Endothelial cell of hepatic sinusoid (primary cell): ENCODE data around the gene CCDC144A.
"Not testable (repeated sequence)": the region's sequence is repeated elsewhere in the genome, so short reads cannot be mapped to it uniquely, and the experiment has no call there.

ENCODE experiments used
- in situ Hi-C: cut with HindIII; loops from 2 replicates; pipeline ENCODE4 v1.10.0; 2017; ENCODE audit warnings: low sequenced_read_pairs

The CCDC144A gene

GRCh38 chr17:16689731-16690281, at the start of gene CCDC144A:
Gene CCDC144A (plus strand): TSS chr17:16690241. CDS start chr17:16690401, 160 bp downstream.
- in situ Hi-C loops = not testable (repeated sequence)

DNA sequence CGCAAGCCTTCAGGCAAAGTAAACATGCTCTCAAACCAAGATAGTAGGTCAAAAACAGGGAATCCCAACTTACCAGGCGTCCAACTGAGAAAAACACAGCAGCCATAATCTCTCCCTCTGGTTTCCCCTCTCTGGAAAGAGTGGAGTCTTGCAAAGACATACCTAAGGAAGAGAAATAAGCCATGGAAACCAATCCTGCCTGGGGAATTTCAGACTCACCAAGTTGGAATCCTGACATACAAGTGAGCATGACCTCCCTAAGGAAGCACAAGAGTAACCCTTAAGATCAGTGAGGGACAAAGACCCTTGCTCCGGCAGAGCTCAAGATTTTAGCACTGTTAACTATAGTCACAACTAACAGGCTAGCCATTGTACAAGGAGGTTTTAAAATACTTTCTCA, 40.5 kb upstream of the CCDC144A start:
- in situ Hi-C loops = no loop called here

DNA sequence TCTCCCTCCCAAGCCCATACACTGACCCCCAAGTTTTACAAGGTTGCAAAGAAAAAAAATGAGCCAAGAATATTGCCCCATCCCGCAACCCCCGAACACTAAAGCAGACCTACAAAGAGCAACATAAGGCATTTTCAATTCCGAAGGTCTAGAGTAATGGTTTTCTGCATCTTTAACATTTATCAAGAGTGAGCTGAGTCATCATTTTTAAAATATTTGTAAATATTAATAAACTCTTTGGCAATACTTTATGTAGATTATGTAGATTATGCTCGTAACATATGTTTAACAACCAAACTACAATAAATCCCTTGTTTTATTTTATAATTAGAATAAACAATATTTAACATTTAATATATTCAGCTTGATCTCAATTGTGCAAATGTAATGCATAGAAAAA, 37.8 kb upstream of the CCDC144A start:
- in situ Hi-C loops = no loop called here

- in situ Hi-C loops = no loop called here
These were observed 37.1 kb upstream of the CCDC144A start for GRCh38 chr17:16652847-16653366.

GRCh38 chr17:16653367-16654041, 36.5 kb upstream of the CCDC144A start, which contains the start of gene ZNF624:
Gene ZNF624 (minus strand): TSS chr17:16653850.
- in situ Hi-C loops = no loop called here

GRCh38 chr17:16661217-16661616, 28.8 kb upstream of the CCDC144A start:
- in situ Hi-C loops = no loop called here

DNA sequence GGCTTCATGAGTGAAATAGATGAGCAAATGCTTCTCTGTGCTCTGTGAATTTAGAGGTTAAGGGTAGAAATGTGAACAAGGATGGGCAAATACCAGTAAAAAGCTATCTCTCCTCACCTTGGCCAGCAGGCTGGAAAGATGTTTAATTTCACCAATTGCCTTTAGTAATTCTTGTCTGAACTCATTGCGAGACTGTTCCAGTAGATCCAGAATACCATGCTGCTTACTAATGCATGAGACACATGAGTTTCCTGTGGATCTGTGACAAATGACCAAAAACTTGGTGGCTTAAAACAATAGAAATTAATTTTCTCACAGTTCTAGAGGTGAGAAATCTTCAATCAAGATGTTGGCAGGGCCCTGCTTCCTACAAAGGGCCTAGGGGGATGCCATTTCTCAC, 27.1 kb upstream of the CCDC144A start:
- in situ Hi-C loops = no loop called here

DNA sequence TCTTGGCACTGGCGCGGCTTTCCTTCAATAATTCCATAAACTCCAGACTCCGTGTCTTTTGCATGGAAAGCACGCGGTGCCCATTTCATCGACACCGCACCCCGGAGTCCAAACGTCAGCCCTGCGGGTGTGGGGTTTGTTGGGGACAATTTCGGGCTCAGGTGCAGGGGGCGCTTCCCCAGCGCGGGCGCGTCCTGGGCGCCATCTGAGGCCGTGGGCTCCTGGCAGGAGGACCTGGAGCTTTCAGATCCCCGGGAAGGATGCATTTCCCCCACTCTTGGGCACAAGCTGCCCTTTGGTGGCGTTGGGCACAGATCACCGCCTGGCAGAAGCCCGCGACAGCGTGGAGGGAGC, 23.5 kb upstream of the CCDC144A start:
- in situ Hi-C loops = not testable (repeated sequence)

DNA sequence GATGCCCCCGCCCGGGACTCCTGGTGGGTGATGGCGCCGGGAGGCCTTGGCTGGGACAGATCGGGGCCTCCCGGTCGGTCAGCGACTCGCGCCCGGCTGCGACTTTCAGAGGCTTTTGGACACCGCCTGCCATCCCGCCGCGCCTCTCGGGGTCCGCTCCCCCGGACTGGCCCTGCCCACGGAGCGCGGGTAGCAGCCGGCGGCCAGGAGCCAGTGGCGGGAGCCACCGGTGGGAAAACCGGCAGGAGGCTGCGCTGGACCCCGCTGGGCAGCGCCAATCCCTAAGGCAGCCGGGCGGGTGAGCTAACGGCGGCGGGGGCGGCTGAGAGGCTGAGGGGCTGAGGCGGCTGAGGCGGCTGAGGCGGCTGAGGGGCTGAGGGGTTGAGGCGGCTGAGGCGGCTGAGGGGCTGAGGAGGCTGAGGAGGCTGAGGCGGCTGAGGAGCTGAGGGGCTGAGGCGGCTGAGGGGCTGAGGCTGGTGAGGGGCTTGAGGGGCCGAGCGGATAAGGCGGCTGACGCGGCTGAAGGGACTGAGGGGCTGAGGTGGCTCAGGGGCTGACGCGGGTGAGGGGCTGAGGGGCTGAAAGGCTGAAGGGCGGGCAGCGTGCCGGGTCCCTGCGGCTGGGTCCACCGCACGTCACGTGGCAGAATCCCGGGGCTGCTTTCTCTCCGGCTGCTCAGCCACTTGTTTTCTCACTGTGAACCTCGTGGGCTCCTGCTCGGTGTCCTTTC, 23.0 kb upstream of the CCDC144A start:
- in situ Hi-C loops = not testable (repeated sequence)

DNA sequence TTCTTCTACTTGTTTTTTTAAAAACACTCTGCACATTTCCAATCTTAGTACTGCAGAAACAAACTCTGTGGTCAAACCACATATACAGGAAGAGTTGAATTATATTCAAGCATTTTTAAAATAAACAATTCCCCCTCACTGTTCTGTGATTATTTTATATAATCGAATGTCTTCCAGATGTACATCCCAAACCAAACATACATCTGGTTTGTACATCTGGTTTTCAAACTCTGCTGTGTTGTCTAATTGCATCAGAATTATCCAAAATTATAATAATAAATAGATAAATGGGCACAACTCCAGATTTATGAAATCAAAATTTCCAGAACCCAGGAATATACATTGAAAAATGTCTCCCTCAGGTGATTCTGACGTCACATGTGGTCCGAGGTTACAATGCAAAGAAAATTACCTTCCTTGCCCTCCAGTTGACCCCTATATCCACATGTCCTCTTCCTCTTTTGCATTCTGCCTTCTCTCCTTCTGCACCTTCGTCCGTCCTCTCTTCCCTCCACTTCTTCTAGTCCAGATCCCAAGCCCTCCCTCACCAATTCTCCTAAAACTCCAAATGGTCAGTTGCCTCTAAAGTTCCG, 13.3 kb upstream of the CCDC144A start:
- in situ Hi-C loops = no loop called here

DNA sequence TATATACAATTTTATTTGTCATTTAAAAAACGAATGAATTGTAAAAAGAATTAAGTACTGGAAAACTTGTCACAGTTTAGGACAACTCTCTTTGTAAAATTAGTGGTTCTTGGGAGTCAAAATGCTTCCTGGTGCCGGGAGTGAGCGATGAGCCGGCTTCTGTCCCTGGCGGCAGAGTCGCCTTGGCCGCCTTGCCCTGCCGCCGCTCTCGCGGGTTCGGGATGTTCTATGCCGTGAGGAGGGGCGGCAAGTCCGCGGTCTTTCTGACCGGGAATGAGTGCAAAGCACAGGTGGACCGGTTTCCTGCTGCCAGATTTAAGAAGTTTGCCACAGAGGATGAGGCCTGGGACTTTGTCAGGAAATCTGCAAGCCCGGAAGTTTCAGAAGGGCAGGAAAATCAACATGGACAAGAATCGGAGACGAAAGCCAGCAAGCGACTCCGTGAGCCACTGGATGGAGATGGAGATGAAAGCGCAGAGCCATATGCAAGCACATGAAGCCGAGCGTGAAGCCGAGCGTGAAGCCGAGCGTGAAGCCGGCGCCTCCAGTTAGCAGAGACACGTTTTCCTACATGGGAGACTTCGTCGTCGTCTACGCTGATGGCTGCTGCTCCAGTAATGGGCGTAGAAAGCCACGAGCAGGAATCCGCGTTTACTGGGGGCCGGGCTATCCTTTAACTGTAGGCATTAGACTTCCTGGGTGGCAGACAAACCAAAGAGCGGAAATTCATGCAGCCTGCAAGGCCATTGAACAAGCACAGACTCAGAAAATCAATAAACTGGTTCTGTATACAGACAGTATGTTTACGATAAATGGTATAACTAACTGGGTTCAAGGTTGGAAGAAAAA, 6.5 kb upstream of the CCDC144A start:
- in situ Hi-C loops = not testable (repeated sequence)

- in situ Hi-C loops = not testable (repeated sequence)
These were observed 4.0 kb upstream of the CCDC144A start for GRCh38 chr17:16686019-16686418.

- in situ Hi-C loops = not testable (repeated sequence)
These were observed 2.9 kb upstream of the CCDC144A start for GRCh38 chr17:16687151-16687550.

GRCh38 chr17:16690447-16690846, 406 bp downstream of the CCDC144A start:
- in situ Hi-C loops = not testable (repeated sequence)

GRCh38 chr17:16697603-16698002, 7.6 kb downstream of the CCDC144A start:
- in situ Hi-C loops = not testable (repeated sequence)

- in situ Hi-C loops = not testable (repeated sequence)
These were observed 55.6 kb downstream of the CCDC144A start for GRCh38 chr17:16745492-16746203.

DNA sequence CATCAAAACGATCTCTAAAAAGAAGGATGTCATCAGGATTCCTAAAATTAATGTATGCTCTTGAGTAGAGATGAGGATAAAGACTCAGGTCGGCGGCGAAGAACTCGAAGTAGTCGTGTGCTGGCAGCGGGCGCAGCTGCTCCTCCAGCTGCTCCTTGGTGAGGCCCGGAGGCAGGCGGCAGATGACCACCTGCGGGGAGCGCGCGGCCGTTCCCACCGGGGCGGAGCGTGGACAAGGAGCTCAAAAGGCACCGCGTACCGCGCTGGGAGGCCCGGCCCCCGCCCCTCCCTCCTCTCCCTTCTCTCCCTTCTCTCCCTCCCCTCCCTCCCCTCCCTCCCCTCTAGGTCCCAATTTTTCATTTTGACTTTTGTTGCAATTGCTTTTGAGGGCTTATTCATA, 56.5 kb downstream of the CCDC144A start:
- in situ Hi-C loops = not testable (repeated sequence)

DNA sequence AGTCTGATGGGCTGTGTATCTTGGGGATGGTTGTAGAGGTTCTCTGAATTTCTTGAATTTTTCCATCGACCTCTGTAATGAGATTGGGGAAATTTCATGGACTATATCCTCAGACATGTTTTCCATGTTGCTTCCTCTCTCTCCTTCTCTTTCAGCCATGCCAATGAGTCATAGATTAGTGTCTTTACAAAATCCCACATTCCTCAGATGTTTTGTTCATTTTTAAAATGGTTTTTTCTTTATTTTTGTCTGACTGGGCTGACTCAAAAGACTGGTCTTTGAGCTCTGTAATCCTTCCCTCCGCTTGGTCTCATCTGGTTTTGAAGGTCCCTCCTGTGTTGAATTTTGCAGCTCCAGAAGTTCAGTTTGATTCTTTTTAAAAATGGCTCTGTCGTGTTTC, 60.5 kb downstream of the CCDC144A start:
- in situ Hi-C loops = not testable (repeated sequence)

DNA sequence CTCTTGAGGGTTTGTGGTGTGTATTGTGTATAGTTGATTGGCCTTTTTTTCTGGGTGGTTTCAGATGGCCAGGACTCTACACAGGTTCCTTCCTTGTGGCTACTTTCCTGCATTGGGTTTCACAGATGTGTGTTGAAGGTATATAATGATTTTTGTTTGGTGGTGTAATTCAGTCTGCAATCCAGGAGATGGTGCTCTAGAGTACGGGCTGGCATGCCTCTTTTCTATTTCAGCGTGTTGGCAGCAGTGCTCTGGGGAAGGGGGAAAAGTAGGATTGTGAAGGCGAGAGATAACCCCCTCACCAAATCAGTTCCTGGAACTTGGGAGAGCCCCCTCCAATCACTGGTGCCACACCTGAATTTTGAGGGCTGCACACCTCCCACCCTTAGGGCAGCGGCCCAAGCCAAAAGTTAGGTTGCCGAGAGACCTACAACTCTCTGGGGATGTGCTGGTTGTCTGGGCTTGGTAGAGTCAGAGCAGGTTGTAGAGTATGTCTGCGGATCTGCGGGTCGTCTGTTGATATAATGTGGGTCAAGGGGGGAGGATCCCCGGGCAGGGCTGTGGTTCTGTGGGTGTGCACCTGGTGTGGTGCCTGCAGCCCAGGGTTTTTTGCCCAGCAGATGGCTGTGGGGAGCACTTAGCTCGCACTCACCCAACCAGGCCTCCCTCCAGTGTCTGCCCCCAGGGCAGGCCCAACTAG, 61.3 kb downstream of the CCDC144A start:
- in situ Hi-C loops = not testable (repeated sequence)
